ENCODE measurements around the gene ATP5F1D. TPM values are rescaled to one million over a fixed set of nuclear protein-coding genes. Genes with fewer than 3 reads are reported as not detected.

Gene ATP5F1D
- total and polyA plus RNA-seq, 4 donors: 27.1 to 266 (median 187) TPM

DNA sequence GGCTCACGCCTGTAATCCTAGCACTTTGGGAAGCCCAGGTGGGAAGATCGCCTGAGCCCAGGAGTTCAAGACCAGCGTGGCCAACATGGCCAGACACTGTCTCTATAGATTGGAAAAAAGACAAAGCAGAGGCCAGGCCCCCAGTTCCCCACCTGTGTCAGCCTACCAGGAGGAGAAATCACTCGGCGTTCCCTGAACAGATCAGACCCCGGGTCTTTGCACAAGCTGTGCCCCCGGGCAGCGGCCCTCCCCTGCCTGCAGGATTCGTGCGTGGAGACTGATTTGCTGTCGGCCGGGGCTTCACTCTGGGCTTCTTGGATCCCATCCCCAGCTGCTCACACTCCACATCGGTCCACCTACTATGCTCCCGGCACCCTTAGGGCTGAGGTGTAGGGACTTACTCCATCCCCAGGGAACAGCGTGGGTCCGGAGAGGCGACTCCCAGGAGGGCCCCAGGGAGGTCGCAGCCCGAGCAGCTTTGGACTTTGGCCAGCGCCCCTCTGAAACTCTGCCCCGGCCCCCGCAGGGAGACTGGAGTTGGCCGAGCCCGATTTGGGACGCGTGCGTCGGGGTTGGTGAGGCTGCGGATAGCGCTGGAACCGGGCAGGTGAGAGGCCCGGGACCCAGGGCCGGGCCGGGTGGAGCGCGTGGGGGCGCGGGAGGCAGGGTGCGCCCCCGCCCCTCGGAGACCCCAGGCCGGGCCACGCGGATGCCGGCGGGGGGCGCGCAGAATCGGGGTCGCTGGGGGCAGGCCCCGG is 43.6 kb downstream of the ATP5F1D start:
- H3K27ac ChIP-seq (ENCODE audit: low read depth in 1 of 2, low read length in 1 of 2): no peak overlapping the region
- H3K9ac ChIP-seq (ENCODE audit: insufficient read depth in 1 of 2, low read length in 2 of 2): no peak overlapping the region
- no peaks in the 10 kb centered on the region for H3K36me3 ChIP-seq (ENCODE audit: control insufficient read depth in 4 of 4, insufficient read depth in 4 of 4, low read length in 4 of 4)
- DNase-seq (peak in 1 of 3 donors; percentile 29), ATAC-seq (ENCODE audit: insufficient read depth, low FRiP score) (no peak)
- H3K9me3 ChIP-seq (ENCODE audit: control insufficient read depth in 4 of 4, insufficient read depth in 3 of 4, low read length in 3 of 4): peaks cover 0 to 1% (median 0%) of the 10 kb centered on the region in 4 donors
- no peak overlapping the region for H3K4me3 ChIP-seq
- H3K27me3 ChIP-seq (ENCODE audit: control insufficient read depth in 3 of 3, insufficient read depth in 3 of 3, low read length in 2 of 3): peaks cover 0 to 23% (median 4%) of the 10 kb centered on the region in 3 donors
- H3K4me1 ChIP-seq (ENCODE audit: control insufficient read depth in 5 of 5, insufficient read depth in 5 of 5, low read length in 5 of 5): peaks cover 0 to 12% (median 0%) of the 10 kb centered on the region in 5 donors
- WGBS, 2 donors: 19 to 27% methylated on average over 40 to 51 of the region's 51 CpGs
- TF ChIP-seq, protein P1, sequence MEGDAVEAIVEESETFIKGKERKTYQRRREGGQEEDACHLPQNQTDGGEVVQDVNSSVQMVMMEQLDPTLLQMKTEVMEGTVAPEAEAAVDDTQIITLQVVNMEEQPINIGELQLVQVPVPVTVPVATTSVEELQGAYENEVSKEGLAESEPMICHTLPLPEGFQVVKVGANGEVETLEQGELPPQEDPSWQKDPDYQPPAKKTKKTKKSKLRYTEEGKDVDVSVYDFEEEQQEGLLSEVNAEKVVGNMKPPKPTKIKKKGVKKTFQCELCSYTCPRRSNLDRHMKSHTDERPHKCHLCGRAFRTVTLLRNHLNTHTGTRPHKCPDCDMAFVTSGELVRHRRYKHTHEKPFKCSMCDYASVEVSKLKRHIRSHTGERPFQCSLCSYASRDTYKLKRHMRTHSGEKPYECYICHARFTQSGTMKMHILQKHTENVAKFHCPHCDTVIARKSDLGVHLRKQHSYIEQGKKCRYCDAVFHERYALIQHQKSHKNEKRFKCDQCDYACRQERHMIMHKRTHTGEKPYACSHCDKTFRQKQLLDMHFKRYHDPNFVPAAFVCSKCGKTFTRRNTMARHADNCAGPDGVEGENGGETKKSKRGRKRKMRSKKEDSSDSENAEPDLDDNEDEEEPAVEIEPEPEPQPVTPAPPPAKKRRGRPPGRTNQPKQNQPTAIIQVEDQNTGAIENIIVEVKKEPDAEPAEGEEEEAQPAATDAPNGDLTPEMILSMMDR (IDR thresholded peaks at IDR 0.05; ENCODE audit: control extremely low read depth, extremely low read depth): no peak

DNA sequence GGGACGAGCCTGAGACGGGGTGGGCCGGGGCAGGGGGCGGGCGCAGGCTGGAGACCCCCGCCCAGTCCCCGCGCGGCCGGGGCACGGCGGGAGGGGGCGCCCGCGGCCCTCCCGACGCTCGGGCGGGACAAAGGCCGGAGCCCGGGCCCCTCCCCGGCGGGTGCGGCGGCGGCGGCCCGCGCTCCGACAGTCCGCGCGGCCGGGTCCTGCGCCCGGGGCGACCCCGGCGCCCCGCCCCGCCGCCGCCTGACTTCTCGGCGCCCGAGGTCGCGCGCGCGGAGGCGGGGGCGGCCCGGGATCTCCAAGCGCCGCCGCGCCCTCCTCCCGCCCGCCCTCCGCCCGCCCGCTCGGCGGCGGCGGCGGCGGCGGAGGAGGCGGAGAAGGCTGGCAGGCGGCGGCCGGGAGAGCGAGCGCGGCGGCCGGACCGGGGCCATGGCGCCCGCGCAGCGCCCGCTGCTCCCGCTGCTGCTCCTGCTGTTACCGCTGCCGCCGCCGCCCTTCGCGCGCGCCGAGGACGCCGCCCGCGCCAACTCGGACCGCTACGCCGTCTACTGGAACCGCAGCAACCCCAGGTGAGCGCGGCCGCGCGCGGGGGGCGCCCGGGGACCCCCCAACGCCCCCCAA is 44.3 kb downstream of the ATP5F1D start, which contains the start of gene EFNA2:
Gene EFNA2, plus strand, starts transcription at position 137 of the 624 bp plus-strand sequence. Its CDS starts 296 bp downstream, at position 433.
- Histone ChIP-seq H3K36me3 (ENCODE audit: control insufficient read depth in 4 of 4, insufficient read depth in 4 of 4, low read length in 4 of 4) (no peaks in the 10 kb centered on the region), H3K27ac (ENCODE audit: low read depth in 1 of 2, low read length in 1 of 2) (no peak within 1 kb of the TSS), H3K27me3 (ENCODE audit: control insufficient read depth in 3 of 3, insufficient read depth in 3 of 3, low read length in 2 of 3) (peaks cover 0 to 23% (median 4%) of the 10 kb centered on the region in 3 donors), H3K4me1 (ENCODE audit: control insufficient read depth in 5 of 5, insufficient read depth in 5 of 5, low read length in 5 of 5) (peaks cover 0 to 12% (median 0%) of the 10 kb centered on the region in 5 donors), H3K9me3 (ENCODE audit: control insufficient read depth in 4 of 4, insufficient read depth in 3 of 4, low read length in 3 of 4) (peaks cover 0 to 1% (median 0%) of the 10 kb centered on the region in 4 donors), H3K4me3 (no peak within 1 kb of the TSS), H3K9ac (ENCODE audit: insufficient read depth in 1 of 2, low read length in 2 of 2) (no peak within 1 kb of the TSS)
- no peak for ATAC-seq (ENCODE audit: insufficient read depth, low FRiP score)
- TF ChIP-seq, protein P1 (IDR thresholded peaks at IDR 0.05; ENCODE audit: control extremely low read depth, extremely low read depth): no peak
- no peak for DNase-seq
- 1% methylated on average over 29 to 112 of the region's 113 CpGs for WGBS, 2 donors

DNA sequence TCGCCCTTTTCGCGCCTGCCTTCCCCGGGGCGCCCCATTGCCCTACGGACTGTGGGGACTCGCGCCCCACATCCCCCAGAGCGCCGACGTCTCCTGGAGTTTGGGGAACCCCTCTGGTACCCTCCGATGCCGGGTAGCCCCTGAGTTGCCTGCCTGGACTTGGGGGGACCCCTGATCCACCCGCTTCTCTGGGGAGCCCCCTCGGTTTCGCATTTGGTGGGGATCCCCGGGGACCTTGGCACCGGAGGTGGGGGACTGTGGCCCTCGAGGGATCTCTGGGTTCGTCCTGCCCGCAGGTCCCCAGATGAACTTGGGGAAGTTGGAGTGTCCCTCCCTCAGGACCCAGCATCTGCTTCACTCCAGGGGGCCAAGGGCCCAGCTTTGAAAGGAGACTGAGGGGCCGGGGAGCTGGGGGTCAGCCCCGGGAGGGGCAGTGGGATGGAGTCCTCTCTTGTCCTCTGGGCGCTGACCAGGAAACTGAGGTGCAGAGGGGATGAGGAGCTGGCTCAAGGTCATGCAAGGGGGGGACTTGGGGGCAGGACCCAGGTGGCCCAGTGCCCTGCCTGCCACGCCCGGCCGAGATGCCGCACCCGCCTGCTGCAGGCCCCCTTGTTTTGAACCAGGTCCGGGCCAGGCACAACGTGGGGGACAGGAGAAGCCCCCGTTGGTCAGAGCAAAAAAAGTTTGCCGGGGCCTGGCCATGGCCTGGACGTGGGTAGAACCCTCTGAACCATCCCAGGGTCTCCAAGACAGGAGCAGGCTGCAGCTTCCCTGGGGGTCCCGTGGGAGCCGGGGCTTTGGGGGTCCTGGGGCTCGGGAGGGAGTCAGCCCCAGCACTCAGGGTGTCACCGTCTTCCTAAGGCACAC is 45.2 kb downstream of the ATP5F1D start:
- TF ChIP-seq, protein P1 (IDR thresholded peaks at IDR 0.05; ENCODE audit: control extremely low read depth, extremely low read depth): no peak
- Histone ChIP-seq H3K4me1 (ENCODE audit: control insufficient read depth in 5 of 5, insufficient read depth in 5 of 5, low read length in 5 of 5) (peaks cover 0 to 12% (median 0%) of the 10 kb centered on the region in 5 donors), H3K9ac (ENCODE audit: insufficient read depth in 1 of 2, low read length in 2 of 2) (no peak overlapping the region), H3K36me3 (ENCODE audit: control insufficient read depth in 4 of 4, insufficient read depth in 4 of 4, low read length in 4 of 4) (no peaks in the 10 kb centered on the region), H3K4me3 (no peak overlapping the region), H3K27me3 (ENCODE audit: control insufficient read depth in 3 of 3, insufficient read depth in 3 of 3, low read length in 2 of 3) (peaks cover 0 to 25% (median 4%) of the 10 kb centered on the region in 3 donors), H3K9me3 (ENCODE audit: control insufficient read depth in 4 of 4, insufficient read depth in 3 of 4, low read length in 3 of 4) (peaks cover 0 to 1% (median 0%) of the 10 kb centered on the region in 4 donors), H3K27ac (ENCODE audit: low read depth in 1 of 2, low read length in 1 of 2) (no peak overlapping the region)
- 28 to 42% methylated on average over 33 to 38 of the region's 38 CpGs for WGBS, 2 donors
- DNase-seq (no peak), ATAC-seq (ENCODE audit: insufficient read depth, low FRiP score) (no peak)
